Measurements from ENCODE around the gene ZNF280A.

The ZNF280A gene

GRCh38 chr22:22484023-22484422 is 36.0 kb downstream of the ZNF280A start:
- no peaks in the 10 kb centered on the region for H3K27me3 ChIP-seq (ENCODE audit: insufficient read depth, low read depth)
- H3K27ac ChIP-seq = no peak overlapping the region
- H3K4me3 ChIP-seq (IDR thresholded peaks at IDR 0.05; ENCODE audit: insufficient read depth, low read depth, low read length) = no peak overlapping the region

DNA sequence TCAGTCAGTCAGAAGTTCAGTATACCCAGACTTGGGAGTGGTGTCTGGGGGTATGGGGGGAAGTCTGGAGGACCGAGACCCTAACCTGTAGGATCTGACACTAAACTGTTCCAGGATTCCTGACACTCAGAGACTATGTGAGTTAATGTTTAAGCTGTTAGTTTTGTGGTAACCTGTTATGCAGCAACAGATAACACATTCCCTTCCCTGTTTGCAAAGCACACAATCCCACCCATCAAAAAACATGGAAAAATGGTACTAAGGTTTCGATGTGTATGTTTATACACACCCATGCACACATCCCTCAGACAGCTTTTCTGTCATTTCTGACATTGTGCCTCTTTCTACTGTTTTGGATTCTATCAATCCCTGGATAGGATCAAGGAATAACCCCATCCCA is 39.1 kb downstream of the ZNF280A start:
- H3K9ac ChIP-seq = no peak overlapping the region
- no peak overlapping the region for H3K4me3 ChIP-seq (IDR thresholded peaks at IDR 0.05; ENCODE audit: insufficient read depth, low read depth, low read length)
- no peaks in the 10 kb centered on the region for H3K4me1 ChIP-seq (ENCODE audit: low read depth, poor library complexity, severe bottlenecking)
- no peaks in the 10 kb centered on the region for H3K36me3 ChIP-seq (ENCODE audit: insufficient read depth)
- H2AFZ ChIP-seq (ENCODE audit: low read depth) = no peak overlapping the region
- TF ChIP-seq, protein P1, sequence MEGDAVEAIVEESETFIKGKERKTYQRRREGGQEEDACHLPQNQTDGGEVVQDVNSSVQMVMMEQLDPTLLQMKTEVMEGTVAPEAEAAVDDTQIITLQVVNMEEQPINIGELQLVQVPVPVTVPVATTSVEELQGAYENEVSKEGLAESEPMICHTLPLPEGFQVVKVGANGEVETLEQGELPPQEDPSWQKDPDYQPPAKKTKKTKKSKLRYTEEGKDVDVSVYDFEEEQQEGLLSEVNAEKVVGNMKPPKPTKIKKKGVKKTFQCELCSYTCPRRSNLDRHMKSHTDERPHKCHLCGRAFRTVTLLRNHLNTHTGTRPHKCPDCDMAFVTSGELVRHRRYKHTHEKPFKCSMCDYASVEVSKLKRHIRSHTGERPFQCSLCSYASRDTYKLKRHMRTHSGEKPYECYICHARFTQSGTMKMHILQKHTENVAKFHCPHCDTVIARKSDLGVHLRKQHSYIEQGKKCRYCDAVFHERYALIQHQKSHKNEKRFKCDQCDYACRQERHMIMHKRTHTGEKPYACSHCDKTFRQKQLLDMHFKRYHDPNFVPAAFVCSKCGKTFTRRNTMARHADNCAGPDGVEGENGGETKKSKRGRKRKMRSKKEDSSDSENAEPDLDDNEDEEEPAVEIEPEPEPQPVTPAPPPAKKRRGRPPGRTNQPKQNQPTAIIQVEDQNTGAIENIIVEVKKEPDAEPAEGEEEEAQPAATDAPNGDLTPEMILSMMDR (conservative IDR thresholded peaks at IDR 0.05; ENCODE audit: low read depth, low read length) = no peak
- no peaks in the 10 kb centered on the region for H3K79me2 ChIP-seq (ENCODE audit: insufficient read depth, low read depth)
- H4K20me1 ChIP-seq (ENCODE audit: insufficient read depth) = no peaks in the 10 kb centered on the region
- no peak overlapping the region for H3K27ac ChIP-seq
- no peaks in the 10 kb centered on the region for H3K27me3 ChIP-seq (ENCODE audit: insufficient read depth, low read depth)
- no peak overlapping the region for H3K4me2 ChIP-seq

More at GRCh38 chr22:22484023-22484422, 36.0 kb downstream of the ZNF280A start:
- Histone ChIP-seq H4K20me1 (ENCODE audit: insufficient read depth) (no peaks in the 10 kb centered on the region), H3K4me1 (ENCODE audit: low read depth, poor library complexity, severe bottlenecking) (no peaks in the 10 kb centered on the region), H3K9ac (no peak overlapping the region), H2AFZ (ENCODE audit: low read depth) (no peak overlapping the region), H3K36me3 (ENCODE audit: insufficient read depth) (peaks cover 7% of the 10 kb centered on the region; the same call in 1 of the 2 replicates), H3K4me2 (no peak overlapping the region), H3K79me2 (ENCODE audit: insufficient read depth, low read depth) (no peaks in the 10 kb centered on the region)
- TF ChIP-seq, protein P1 (conservative IDR thresholded peaks at IDR 0.05; ENCODE audit: low read depth, low read length) = no peak

DNA sequence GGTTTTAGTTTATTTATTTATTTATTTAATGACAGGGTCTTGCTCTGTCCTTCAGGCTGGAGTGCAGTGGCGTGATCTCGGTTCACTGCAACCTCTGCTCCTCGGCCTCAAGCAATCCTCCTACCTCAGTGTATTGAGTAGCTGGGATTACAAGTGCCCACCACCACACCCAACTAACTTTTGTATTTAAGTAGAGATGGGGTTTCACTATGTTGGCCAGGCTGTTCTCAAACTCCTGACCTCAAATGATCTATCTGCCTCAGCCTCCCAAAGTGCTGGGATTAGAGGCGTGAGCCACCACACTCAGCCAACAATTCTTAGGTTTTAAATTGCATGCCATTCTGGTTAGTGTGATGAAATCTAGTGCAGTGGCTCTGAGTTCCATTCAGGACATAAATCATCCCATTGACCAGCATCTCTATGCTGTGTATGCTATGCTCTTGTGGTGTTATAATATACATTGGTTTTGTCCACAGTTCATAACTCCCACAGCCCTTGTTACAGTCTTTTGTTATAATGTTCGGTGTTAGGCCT is 40.0 kb downstream of the ZNF280A start:
- H3K27me3 ChIP-seq (ENCODE audit: insufficient read depth, low read depth) = no peaks in the 10 kb centered on the region
- H4K20me1 ChIP-seq (ENCODE audit: insufficient read depth) = no peaks in the 10 kb centered on the region
- no peaks in the 10 kb centered on the region for H3K36me3 ChIP-seq (ENCODE audit: insufficient read depth)
- TF ChIP-seq, protein P1 (conservative IDR thresholded peaks at IDR 0.05; ENCODE audit: low read depth, low read length) = no peak
- H3K4me1 ChIP-seq (ENCODE audit: low read depth, poor library complexity, severe bottlenecking) = no peaks in the 10 kb centered on the region
- H2AFZ ChIP-seq (ENCODE audit: low read depth) = no peak overlapping the region
- no peaks in the 10 kb centered on the region for H3K79me2 ChIP-seq (ENCODE audit: insufficient read depth, low read depth)
- H3K4me3 ChIP-seq (IDR thresholded peaks at IDR 0.05; ENCODE audit: insufficient read depth, low read depth, low read length) = no peak overlapping the region
- no peak overlapping the region for H3K4me2 ChIP-seq
- H3K9ac ChIP-seq = no peak overlapping the region
- H3K27ac ChIP-seq = no peak overlapping the region

DNA sequence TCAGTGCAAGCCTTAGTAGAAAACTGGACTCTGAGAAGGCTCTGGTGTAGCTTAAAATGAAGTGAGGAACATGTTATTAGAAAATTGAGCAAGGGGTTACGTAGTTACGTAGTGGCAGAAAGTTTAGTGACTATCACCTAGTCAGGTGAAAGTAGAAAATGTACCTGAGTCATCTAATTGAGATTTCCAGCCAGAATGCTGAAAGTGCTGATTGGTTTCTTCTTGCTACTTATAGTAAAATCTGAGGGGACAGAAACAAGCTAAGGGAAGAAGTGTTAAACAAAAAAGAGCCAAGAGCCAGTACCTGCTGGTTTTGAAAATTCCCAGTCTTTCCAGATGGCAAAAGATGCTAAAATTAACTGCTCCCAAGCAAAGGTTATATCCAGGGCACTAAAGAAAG is 41.0 kb downstream of the ZNF280A start:
- no peak overlapping the region for H3K27ac ChIP-seq
- H3K4me2 ChIP-seq = no peak overlapping the region
- TF ChIP-seq, protein P1 (conservative IDR thresholded peaks at IDR 0.05; ENCODE audit: low read depth, low read length) = no peak
- no peak overlapping the region for H3K9ac ChIP-seq
- H3K4me3 ChIP-seq (IDR thresholded peaks at IDR 0.05; ENCODE audit: insufficient read depth, low read depth, low read length) = no peak overlapping the region
- no peaks in the 10 kb centered on the region for H3K27me3 ChIP-seq (ENCODE audit: insufficient read depth, low read depth)
- no peaks in the 10 kb centered on the region for H3K79me2 ChIP-seq (ENCODE audit: insufficient read depth, low read depth)
- H2AFZ ChIP-seq (ENCODE audit: low read depth) = no peak overlapping the region
- H4K20me1 ChIP-seq (ENCODE audit: insufficient read depth) = no peaks in the 10 kb centered on the region
- no peaks in the 10 kb centered on the region for H3K36me3 ChIP-seq (ENCODE audit: insufficient read depth)
- no peaks in the 10 kb centered on the region for H3K4me1 ChIP-seq (ENCODE audit: low read depth, poor library complexity, severe bottlenecking)
